ENCODE data around the gene NELFA. TPM values are rescaled to one million over a fixed set of nuclear protein-coding genes. Genes with fewer than 3 reads are reported as not detected.

The NELFA gene
- total and polyA plus RNA-seq, 10 of the 15 experiments (the other 5 are each of a cell fraction or from before 2014, with no cell fraction given): 0.39 to 38.6 (median 16.7) TPM

- TF ChIP-seq CBX5 (IDR thresholded peaks at IDR 0.05; ENCODE audit: low read depth): no peak
These were observed 47.2 kb downstream of the NELFA start (continued) for GRCh38 chr4:1961563-1961962.

DNA sequence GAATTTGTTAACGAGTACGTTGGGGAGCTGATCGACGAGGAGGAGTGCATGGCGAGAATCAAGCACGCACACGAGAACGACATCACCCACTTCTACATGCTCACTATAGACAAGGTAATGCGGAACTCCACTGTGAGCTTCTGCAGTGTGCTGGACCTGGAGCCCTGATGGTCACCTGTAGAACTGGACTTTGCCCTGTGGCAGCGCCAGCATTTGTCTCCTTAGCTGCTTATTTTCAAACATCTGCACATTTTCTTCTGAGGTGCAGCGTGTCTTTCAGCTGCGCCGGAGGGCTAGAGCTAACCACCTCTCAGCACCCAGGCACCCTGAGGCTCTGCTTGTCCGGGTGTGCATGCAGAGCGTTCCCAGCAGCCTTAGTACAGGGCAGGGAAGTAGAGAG lies 47.7 kb downstream of the NELFA start:
- Histone ChIP-seq H3K9ac (ENCODE audit: control insufficient read depth, insufficient read depth, low read length) (no peak overlapping the region), H4K20me1 (ENCODE audit: control insufficient read depth, insufficient read depth) (no peaks in the 10 kb centered on the region), H3K79me2 (ENCODE audit: control insufficient read depth, insufficient read depth, low read length) (no peaks in the 10 kb centered on the region), H3K36me3 (ENCODE audit: control insufficient read depth in 2 of 2, insufficient read depth in 2 of 2, low read length in 1 of 2) (peaks cover 40 to 61% of the 10 kb centered on the region in 2 experiments), H3K4me3 (no peak overlapping the region), H3K4me1 (ENCODE audit: control insufficient read depth, insufficient read depth, low read length) (no peaks in the 10 kb centered on the region), H3K27me3 (replicated peaks in 1 of 2; ENCODE audit: control insufficient read depth in 2 of 2, insufficient read depth in 2 of 2, low read length in 1 of 2) (no peaks in the 10 kb centered on the region), H2AFZ (ENCODE audit: control insufficient read depth, low read depth, low read length) (no peak overlapping the region), H3K4me2 (ENCODE audit: control insufficient read depth, insufficient read depth) (no peak overlapping the region), H3K27ac (ENCODE audit: control insufficient read depth, insufficient read depth) (no peak overlapping the region), H3K9me3 (replicated peaks; ENCODE audit: control insufficient read depth, insufficient read depth, low read length) (no peaks in the 10 kb centered on the region; the same call in 2 of the 3 replicates)
- no peak for DNase-seq (ENCODE audit: low read depth, low spot score)
- FAIRE-seq: no peak
- ChIA-PET SMC1A (ENCODE audit: uncharacterized antibody, unreplicated experiment) (interaction anchor here (0.5 kb wide), 1 partner anchor 1188 kb away, joined by 3 read pairs; no protein-coding TSS in a partner anchor), RAD21 (ENCODE audit: unreplicated experiment) (no interaction called here), POLR2A (no interaction called here), CTCF (no interaction called here)
- TF ChIP-seq RUNX3 (IDR thresholded peaks at IDR 0.05; ENCODE audit: low read length): no peak
- no peak for TF ChIP-seq YBX1 (IDR thresholded peaks at IDR 0.05)
- TF ChIP-seq SIN3A (IDR thresholded peaks at IDR 0.05; ENCODE audit: low read depth, low read length): no peak
- TF ChIP-seq FOXM1 (IDR thresholded peaks at IDR 0.05; ENCODE audit: low read depth, low read length): no peak
- no peak for TF ChIP-seq TCF3 (IDR thresholded peaks at IDR 0.05; ENCODE audit: borderline replicate concordance, insufficient read depth, low read depth, low read length)
- TF ChIP-seq BRCA1 (IDR thresholded peaks at IDR 0.05; ENCODE audit: low read depth, low read length): no peak
- no peak for TF ChIP-seq BHLHE40 (IDR thresholded peaks at IDR 0.05; ENCODE audit: borderline replicate concordance in 1 of 2, low read depth in 2 of 2, low read length in 1 of 2)
- no peak for TF ChIP-seq SUZ12 (IDR thresholded peaks at IDR 0.05; ENCODE audit: unreplicated experiment)
- no peak for TF ChIP-seq STAT1 (conservative IDR thresholded peaks at IDR 0.05)
- no peak for TF ChIP-seq SPI1 (IDR thresholded peaks at IDR 0.05; ENCODE audit: borderline replicate concordance, insufficient read depth, low read depth, low read length)
- TF ChIP-seq, protein P1, sequence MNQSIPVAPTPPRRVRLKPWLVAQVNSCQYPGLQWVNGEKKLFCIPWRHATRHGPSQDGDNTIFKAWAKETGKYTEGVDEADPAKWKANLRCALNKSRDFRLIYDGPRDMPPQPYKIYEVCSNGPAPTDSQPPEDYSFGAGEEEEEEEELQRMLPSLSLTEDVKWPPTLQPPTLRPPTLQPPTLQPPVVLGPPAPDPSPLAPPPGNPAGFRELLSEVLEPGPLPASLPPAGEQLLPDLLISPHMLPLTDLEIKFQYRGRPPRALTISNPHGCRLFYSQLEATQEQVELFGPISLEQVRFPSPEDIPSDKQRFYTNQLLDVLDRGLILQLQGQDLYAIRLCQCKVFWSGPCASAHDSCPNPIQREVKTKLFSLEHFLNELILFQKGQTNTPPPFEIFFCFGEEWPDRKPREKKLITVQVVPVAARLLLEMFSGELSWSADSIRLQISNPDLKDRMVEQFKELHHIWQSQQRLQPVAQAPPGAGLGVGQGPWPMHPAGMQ (IDR thresholded peaks at IDR 0.05; ENCODE audit: borderline replicate concordance): no peak
- no TSS peak for BruUV-seq (replicated peaks)
- no peak for ATAC-seq
- in situ Hi-C loops (cut with MboI): no loop called here
- intact Hi-C loops (cut with micrococcal nuclease; ENCODE audit: unreplicated experiment): no loop called here
- 98% methylated on average over 15 of the region's 15 CpGs for WGBS (ENCODE audit: insufficient coverage, insufficient replicate concordance, low lambda C conversion rate, missing lambda C conversion rate)

Data from GM12878 (cell line).